Superior temporal gyrus (tissue), 1 donor: ENCODE measurements around the gene PFDN6.
"Not testable (repeated sequence)": the region's sequence is repeated elsewhere in the genome, so short reads cannot be mapped to it uniquely, and the experiment has no call there.

Experiments used
- DNase-seq: peaks from one replicate; pipeline ENCODE4 v3.0.0-alpha.2; 2016; ENCODE audit errors: extremely low spot score

PFDN6 gene

GRCh38 chr6:33288921-33289783 lies at the start of gene PFDN6, which contains the start of gene WDR46:
PFDN6 (plus strand) TSS chr6:33289601; CDS start chr6:33289857, 256 bp downstream.
WDR46 (minus strand) TSS chr6:33289239; CDS start chr6:33289170, 69 bp downstream.
- peak; percentile 100 for DNase-seq

GRCh38 chr6:33241968-33242367 lies 47.4 kb upstream of the PFDN6 start:
- DNase-seq = no peak

GRCh38 chr6:33243476-33243875 lies 45.9 kb upstream of the PFDN6 start:
- no peak for DNase-seq

- DNase-seq = peak; percentile 97
Observed at GRCh38 chr6:33247977-33248642, 41.3 kb upstream of the PFDN6 start.

GRCh38 chr6:33248643-33248931 lies 40.8 kb upstream of the PFDN6 start:
- no peak for DNase-seq

GRCh38 chr6:33248932-33249731 lies 40.3 kb upstream of the PFDN6 start:
- peak; percentile 99 for DNase-seq

GRCh38 chr6:33249732-33250630 lies 39.4 kb upstream of the PFDN6 start:
- DNase-seq = no peak

GRCh38 chr6:33250731-33251130 lies 38.7 kb upstream of the PFDN6 start:
- DNase-seq = no peak

GRCh38 chr6:33251395-33252012 lies 37.9 kb upstream of the PFDN6 start:
- no peak for DNase-seq

GRCh38 chr6:33252759-33253158 lies 36.6 kb upstream of the PFDN6 start:
- no peak for DNase-seq

GRCh38 chr6:33254591-33254990 lies 34.8 kb upstream of the PFDN6 start:
- no peak for DNase-seq

- no peak for DNase-seq
Observed at GRCh38 chr6:33259032-33259431, 30.4 kb upstream of the PFDN6 start.

- DNase-seq = not testable (repeated sequence)
Observed at GRCh38 chr6:33262490-33262889, 26.9 kb upstream of the PFDN6 start.

- DNase-seq = no peak
Observed at GRCh38 chr6:33264015-33264414, 25.4 kb upstream of the PFDN6 start.

GRCh38 chr6:33271117-33271467 lies 18.3 kb upstream of the PFDN6 start:
- DNase-seq = no peak

- peak; percentile 100 for DNase-seq
Observed at GRCh38 chr6:33271468-33272274, 17.7 kb upstream of the PFDN6 start, which contains the start of the genes RPS18 and VPS52. RPS18 (plus strand) TSS chr6:33272075; CDS start chr6:33272120, 45 bp downstream. VPS52 (minus strand) TSS chr6:33271876; CDS start chr6:33271675, 201 bp downstream.

GRCh38 chr6:33272275-33273128 lies 16.9 kb upstream of the PFDN6 start:
- no peak for DNase-seq

- no peak for DNase-seq
Observed at GRCh38 chr6:33273129-33273923, 16.1 kb upstream of the PFDN6 start.
